ENCODE measurements around the gene NPAS3.

DNA sequence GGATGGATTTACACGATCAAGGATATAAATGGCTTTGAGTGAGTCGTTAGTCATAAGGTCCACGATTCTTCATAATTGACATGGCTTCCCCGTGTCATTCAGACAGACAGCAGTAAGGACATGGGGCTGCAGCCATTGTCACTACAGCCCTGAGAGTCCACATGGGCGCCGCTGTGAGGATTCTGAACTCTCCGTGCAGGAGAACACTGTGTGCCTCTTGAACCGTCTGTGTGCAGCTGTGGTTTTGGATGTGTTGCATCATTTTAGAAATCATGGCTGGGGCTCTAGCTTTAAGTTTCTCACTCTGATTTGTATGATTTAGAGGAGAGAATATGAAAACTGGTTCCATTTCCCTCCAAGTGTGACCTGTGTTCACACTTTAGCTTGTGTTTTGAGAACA, 47.2 kb downstream of the NPAS3 start:
- TF ChIP-seq, protein P1, sequence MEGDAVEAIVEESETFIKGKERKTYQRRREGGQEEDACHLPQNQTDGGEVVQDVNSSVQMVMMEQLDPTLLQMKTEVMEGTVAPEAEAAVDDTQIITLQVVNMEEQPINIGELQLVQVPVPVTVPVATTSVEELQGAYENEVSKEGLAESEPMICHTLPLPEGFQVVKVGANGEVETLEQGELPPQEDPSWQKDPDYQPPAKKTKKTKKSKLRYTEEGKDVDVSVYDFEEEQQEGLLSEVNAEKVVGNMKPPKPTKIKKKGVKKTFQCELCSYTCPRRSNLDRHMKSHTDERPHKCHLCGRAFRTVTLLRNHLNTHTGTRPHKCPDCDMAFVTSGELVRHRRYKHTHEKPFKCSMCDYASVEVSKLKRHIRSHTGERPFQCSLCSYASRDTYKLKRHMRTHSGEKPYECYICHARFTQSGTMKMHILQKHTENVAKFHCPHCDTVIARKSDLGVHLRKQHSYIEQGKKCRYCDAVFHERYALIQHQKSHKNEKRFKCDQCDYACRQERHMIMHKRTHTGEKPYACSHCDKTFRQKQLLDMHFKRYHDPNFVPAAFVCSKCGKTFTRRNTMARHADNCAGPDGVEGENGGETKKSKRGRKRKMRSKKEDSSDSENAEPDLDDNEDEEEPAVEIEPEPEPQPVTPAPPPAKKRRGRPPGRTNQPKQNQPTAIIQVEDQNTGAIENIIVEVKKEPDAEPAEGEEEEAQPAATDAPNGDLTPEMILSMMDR (IDR thresholded peaks at IDR 0.05): no peak
- no peak for TF ChIP-seq POLR2A (IDR thresholded peaks at IDR 0.05)
